ENCODE data around the gene SERPINF2.
"Not testable (repeated sequence)": the region's sequence is repeated elsewhere in the genome, so short reads cannot be mapped to it uniquely, and the experiment has no call there.

Gene SERPINF2

DNA sequence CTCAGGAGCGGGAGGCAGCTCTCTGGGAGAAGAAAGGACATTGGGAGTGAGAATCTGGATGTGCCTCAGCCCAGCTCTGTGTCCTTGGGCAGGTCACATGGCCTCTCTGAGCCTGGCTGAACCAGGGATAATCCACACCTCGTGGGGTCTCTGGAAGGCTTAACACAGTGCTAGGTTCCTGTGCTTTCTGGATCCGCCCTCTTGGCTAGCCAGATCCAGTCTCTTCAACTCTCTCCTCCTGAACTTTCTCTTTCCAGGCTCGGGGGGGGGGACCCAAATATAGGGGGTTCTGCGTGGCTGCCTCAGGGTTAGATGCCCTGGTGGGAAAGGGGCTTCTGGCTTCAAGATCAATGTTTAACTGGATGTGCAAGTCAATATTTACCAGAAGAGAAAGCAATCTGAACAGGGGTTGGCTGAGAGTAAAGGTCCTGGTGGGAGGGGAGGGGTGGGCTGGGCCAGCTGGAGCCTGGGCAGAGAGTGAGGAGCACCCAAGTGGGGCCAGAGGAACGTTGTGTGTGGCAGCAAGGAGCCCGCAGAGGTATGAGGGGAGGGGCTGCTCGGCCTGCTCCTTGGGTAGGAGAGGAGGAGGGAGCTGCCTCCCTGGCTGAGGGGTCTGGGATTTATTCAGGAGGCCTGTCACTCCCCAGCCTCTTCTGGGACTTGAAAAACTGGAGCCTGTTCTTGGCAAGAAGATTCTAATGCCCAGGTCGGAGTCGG lies at the start of gene SERPINF2:
SERPINF2 (plus strand) TSS at position 501 of the 717 bp plus-strand sequence. CDS start 2,125 bp downstream, outside the sequence.
- DNase-seq (ENCODE audit: low read depth), result no peak
- no peak within 1 kb of the TSS for H3K4me3 ChIP-seq (ENCODE audit: control insufficient read depth, low read depth, low read length)
- TF ChIP-seq, protein P1, sequence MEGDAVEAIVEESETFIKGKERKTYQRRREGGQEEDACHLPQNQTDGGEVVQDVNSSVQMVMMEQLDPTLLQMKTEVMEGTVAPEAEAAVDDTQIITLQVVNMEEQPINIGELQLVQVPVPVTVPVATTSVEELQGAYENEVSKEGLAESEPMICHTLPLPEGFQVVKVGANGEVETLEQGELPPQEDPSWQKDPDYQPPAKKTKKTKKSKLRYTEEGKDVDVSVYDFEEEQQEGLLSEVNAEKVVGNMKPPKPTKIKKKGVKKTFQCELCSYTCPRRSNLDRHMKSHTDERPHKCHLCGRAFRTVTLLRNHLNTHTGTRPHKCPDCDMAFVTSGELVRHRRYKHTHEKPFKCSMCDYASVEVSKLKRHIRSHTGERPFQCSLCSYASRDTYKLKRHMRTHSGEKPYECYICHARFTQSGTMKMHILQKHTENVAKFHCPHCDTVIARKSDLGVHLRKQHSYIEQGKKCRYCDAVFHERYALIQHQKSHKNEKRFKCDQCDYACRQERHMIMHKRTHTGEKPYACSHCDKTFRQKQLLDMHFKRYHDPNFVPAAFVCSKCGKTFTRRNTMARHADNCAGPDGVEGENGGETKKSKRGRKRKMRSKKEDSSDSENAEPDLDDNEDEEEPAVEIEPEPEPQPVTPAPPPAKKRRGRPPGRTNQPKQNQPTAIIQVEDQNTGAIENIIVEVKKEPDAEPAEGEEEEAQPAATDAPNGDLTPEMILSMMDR (IDR thresholded peaks at IDR 0.05; ENCODE audit: control insufficient read depth, insufficient read depth, low read depth, low read length, missing control alignments), result no peak

GRCh38 chr17:1693339-1693738 lies 49.3 kb upstream of the SERPINF2 start:
- TF ChIP-seq, protein P1 (IDR thresholded peaks at IDR 0.05; ENCODE audit: control insufficient read depth, insufficient read depth, low read depth, low read length, missing control alignments), result no peak
- no peak for DNase-seq (ENCODE audit: low read depth)
- no peak overlapping the region for H3K4me3 ChIP-seq (ENCODE audit: control insufficient read depth, low read depth, low read length)

GRCh38 chr17:1695365-1695764 lies 47.3 kb upstream of the SERPINF2 start:
- DNase-seq (ENCODE audit: low read depth), result no peak
- no peak overlapping the region for H3K4me3 ChIP-seq (ENCODE audit: control insufficient read depth, low read depth, low read length)
- TF ChIP-seq, protein P1 (IDR thresholded peaks at IDR 0.05; ENCODE audit: control insufficient read depth, insufficient read depth, low read depth, low read length, missing control alignments), result no peak

DNA sequence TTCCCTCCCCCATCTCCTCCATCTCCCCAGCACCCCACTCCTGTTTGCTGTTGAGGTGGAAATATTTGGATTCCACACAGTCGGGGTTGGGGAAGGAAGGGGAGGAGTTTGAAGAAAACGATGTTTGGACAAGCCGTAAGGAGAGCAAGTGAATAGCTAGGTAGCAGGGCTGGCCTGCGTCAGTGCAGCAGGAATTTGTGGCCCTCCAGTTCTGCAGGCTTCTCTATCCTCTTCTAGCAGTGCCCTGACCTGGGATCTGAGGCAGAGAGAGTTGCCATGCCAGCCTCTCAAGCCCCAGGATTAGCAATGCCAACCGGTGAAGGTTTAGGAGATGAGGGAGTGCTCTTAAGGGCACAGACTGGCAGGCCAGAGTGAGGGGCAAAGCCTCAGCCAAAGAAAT lies 45.0 kb upstream of the SERPINF2 start:
- no peak overlapping the region for H3K4me3 ChIP-seq (ENCODE audit: control insufficient read depth, low read depth, low read length)
- DNase-seq (ENCODE audit: low read depth), result no peak
- TF ChIP-seq, protein P1 (IDR thresholded peaks at IDR 0.05; ENCODE audit: control insufficient read depth, insufficient read depth, low read depth, low read length, missing control alignments), result no peak

DNA sequence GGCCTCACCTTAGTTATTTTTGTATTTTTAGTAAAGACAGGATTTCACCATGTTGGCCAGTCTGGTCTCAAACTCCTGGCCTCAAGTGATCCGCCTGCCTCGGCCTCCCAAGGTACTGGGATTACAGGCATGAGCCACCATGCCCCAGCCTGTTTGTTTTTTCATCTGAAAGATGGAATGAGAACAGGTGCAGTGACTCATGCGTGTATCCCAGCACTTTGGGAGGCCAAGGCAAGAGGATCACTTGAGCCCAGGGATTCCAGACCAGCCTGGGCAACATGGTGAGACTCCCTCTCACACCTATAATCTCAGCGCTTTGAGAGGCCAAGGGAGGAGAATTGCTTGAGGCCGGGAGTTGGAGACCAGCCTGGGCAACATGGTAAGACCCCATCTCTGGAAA lies 42.8 kb upstream of the SERPINF2 start:
- not testable (repeated sequence) for H3K4me3 ChIP-seq (ENCODE audit: control insufficient read depth, low read depth, low read length); DNase-seq (ENCODE audit: low read depth)

DNA sequence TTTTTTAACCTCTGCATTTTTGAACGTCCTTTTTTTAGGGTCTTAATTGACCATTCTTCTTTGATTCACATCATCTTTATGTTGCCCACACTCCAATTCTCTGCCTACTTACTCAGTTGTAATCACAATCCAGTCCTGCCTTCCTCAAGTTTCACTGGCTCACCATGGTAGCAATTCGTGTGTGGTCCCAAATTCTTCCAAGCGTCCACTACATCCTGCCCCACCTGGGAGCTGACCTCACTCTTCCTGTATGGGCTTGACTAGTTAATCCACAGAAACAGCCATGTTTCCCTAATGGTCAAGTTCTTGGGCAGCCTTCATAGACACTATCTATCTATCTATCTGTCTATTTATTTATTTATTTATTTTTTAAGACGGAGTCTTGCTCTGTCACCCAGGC lies 39.6 kb upstream of the SERPINF2 start:
- TF ChIP-seq, protein P1 (IDR thresholded peaks at IDR 0.05; ENCODE audit: control insufficient read depth, insufficient read depth, low read depth, low read length, missing control alignments), result no peak
- H3K4me3 ChIP-seq (ENCODE audit: control insufficient read depth, low read depth, low read length), result no peak overlapping the region
- DNase-seq (ENCODE audit: low read depth), result no peak

GRCh38 chr17:1705004-1705403 lies 37.7 kb upstream of the SERPINF2 start:
- no peak overlapping the region for H3K4me3 ChIP-seq (ENCODE audit: control insufficient read depth, low read depth, low read length)
- TF ChIP-seq, protein P1 (IDR thresholded peaks at IDR 0.05; ENCODE audit: control insufficient read depth, insufficient read depth, low read depth, low read length, missing control alignments), result no peak
- DNase-seq (ENCODE audit: low read depth), result no peak

All from AG09309 (cell line).